Neural cell (in vitro differentiated cells): ENCODE measurements around the gene HLA-DQA1. TPM values are rescaled to one million over a fixed set of nuclear protein-coding genes. Genes with fewer than 3 reads are reported as not detected.

Experiments
- H2AFZ ChIP-seq: fragments of 200-600, 300-800 bp; sonication (generic), shearing (Covaris generic); 2 replicates; pipeline ENCODE4 v1.6.0; 2014; ENCODE audit warnings: low read depth, mild to moderate bottlenecking, antibody characterized with exemption, low read length, moderate library complexity
- H3F3A ChIP-seq: fragments of 200-600 bp; shearing (Covaris generic); 2 replicates; pipeline ENCODE4 v1.6.1; 2016; ENCODE audit warnings: mild to moderate bottlenecking, moderate library complexity, mixed read lengths, antibody characterized with exemption, low read length; ENCODE audit not compliant: insufficient read depth, poor library complexity, severe bottlenecking
- H3K27ac ChIP-seq: fragments of 200-600, 300-800 bp; sonication (generic), shearing (Covaris generic); 2 replicates; pipeline ENCODE4 v1.5.1; 2014; ENCODE audit warnings: mild to moderate bottlenecking, low read length, moderate library complexity
- H3K27me3 ChIP-seq: fragments of 300-800, 200-600 bp; sonication (generic), shearing (Covaris generic); 2 replicates; pipeline ENCODE4 v1.6.0; 2014; ENCODE audit warnings: mild to moderate bottlenecking, low read depth, low read length, moderate library complexity; ENCODE audit not compliant: insufficient read depth
- H3K36me3 ChIP-seq: fragments of 300-800, 200-600 bp; sonication (generic), shearing (Covaris generic); 2 replicates; pipeline ENCODE4 v1.5.1; 2014; ENCODE audit warnings: mild to moderate bottlenecking, antibody characterized with exemption, low read length, moderate library complexity; ENCODE audit not compliant: insufficient read depth
- H3K4me2 ChIP-seq: fragments of 300-800, 200-600 bp; sonication (generic), shearing (Covaris generic); 2 replicates; pipeline ENCODE4 v1.6.0; 2014; ENCODE audit warnings: mild to moderate bottlenecking, low read length
- H3K4me3 ChIP-seq: fragments of 300-800, 200-600 bp; sonication (generic), shearing (Covaris generic); 2 replicates; pipeline ENCODE4 v1.5.1; 2014; ENCODE audit warnings: mild to moderate bottlenecking, low read length, moderate library complexity
- H3K79me2 ChIP-seq: fragments of 200-600 bp; shearing (Covaris generic); replicated peaks from 2 replicates; pipeline ENCODE4 v1.6.0; 2014; ENCODE audit warnings: mild to moderate bottlenecking, low read length, moderate library complexity; ENCODE audit not compliant: insufficient read depth
- H3K9ac ChIP-seq: fragments of 300-800, 200-600 bp; sonication (generic), shearing (Covaris generic); 2 replicates; pipeline ENCODE4 v1.6.1; 2016; ENCODE audit warnings: mild to moderate bottlenecking, low read length, mixed read lengths
- H3K9me2 ChIP-seq: fragments of 200-600 bp; shearing (Covaris generic); 2 replicates; pipeline ENCODE4 v1.6.1; 2016; ENCODE audit warnings: mild to moderate bottlenecking, low read length, mixed read lengths; ENCODE audit not compliant: insufficient read depth
- H3K9me3 ChIP-seq: fragments of 200-600, 300-800 bp; sonication (generic), shearing (Covaris generic); 2 replicates; pipeline ENCODE4 v1.6.1; 2016; ENCODE audit warnings: mild to moderate bottlenecking, mixed run types, low read length, moderate library complexity, mixed read lengths
- H4K20me1 ChIP-seq: fragments of 200-600 bp; shearing (Covaris generic); 2 replicates; pipeline ENCODE4 v1.6.1; 2016; ENCODE audit warnings: mild to moderate bottlenecking, mixed run types; ENCODE audit not compliant: insufficient read depth
- EP300 ChIP-seq: fragments of 450-650 bp; conservative IDR thresholded peaks from 2 replicates; pipeline ENCODE4 v1.6.1; 2014; ENCODE audit warnings: antibody characterized with exemption, mild to moderate bottlenecking, moderate library complexity; ENCODE audit not compliant: poor library complexity, severe bottlenecking
- EZH2 ChIP-seq: fragments of 200-600, 300-800 bp; shearing (Covaris generic), sonication (generic); IDR thresholded peaks from 2 replicates; pipeline ENCODE4 v1.6.1; 2014; ENCODE audit warnings: antibody characterized with exemption, low read length, borderline replicate concordance, mild to moderate bottlenecking; ENCODE audit not compliant: insufficient read depth, poor library complexity, severe bottlenecking
- MXI1 ChIP-seq: fragments of 450-650 bp; conservative IDR thresholded peaks from 2 replicates; pipeline ENCODE4 v1.6.1; 2014; ENCODE audit warnings: antibody characterized with exemption, mild to moderate bottlenecking; ENCODE audit not compliant: poor library complexity, severe bottlenecking
- POLR2AphosphoS5 ChIP-seq: IDR thresholded peaks from 2 replicates; pipeline ENCODE4 v1.6.1; 2012
- RAD21 ChIP-seq: fragments of 450-650 bp; conservative IDR thresholded peaks from 2 replicates; pipeline ENCODE4 v1.6.1; 2014; ENCODE audit warnings: antibody characterized with exemption, mild to moderate bottlenecking, moderate library complexity
- SMC3 ChIP-seq: fragments of 450-650 bp; conservative IDR thresholded peaks from 2 replicates; pipeline ENCODE4 v1.6.1; 2014; ENCODE audit warnings: antibody characterized with exemption, mild to moderate bottlenecking, moderate library complexity; ENCODE audit not compliant: poor library complexity
- TAF1 ChIP-seq: IDR thresholded peaks from 2 replicates; pipeline ENCODE4 v1.6.1; 2012; ENCODE audit warnings: low read depth
- polyA plus RNA-seq: library from polyadenylated mRNA; depleted of rRNA; stranded (reverse); fragments of >200 nt; gene quantifications from 2 replicates; pipeline ENCODE4 v1.2.3, GENCODE V29; 2014
- TF ChIP-seq, protein P1 (sequence below): fragments of 450-650 bp; IDR thresholded peaks from 2 replicates; pipeline ENCODE4 v1.5.1; 2014; ENCODE audit warnings: antibody characterized with exemption, mild to moderate bottlenecking, moderate library complexity; ENCODE audit not compliant: poor library complexity, severe bottlenecking
- TF ChIP-seq, protein P2 (sequence below): IDR thresholded peaks from 2 replicates; pipeline ENCODE4 v1.6.1; 2012; ENCODE audit warnings: borderline replicate concordance

HLA-DQA1 gene
- polyA plus RNA-seq, 1 donor from 2014 or later: not detected

DNA sequence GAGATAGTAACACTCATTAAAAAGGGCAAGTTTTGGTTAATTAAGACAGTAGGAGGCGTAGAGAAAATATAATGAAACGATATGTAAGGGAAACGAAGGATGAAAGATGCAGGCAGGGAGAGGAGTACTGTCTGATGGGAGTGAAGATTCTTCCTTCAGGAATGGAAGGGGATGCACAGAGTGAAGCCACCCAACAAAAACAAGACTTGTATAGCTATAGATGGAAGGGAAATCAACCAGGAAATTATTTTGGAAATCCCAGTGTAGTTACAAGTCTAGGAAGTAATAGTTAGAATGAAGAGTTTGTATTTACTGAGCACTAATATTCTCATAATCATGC lies 27.8 kb upstream of the HLA-DQA1 start:
- H3K27ac ChIP-seq: no peak overlapping the region
- no peak overlapping the region for H3K9ac ChIP-seq
- no peaks in the 10 kb centered on the region for H3K9me2 ChIP-seq
- TF ChIP-seq, protein P1, sequence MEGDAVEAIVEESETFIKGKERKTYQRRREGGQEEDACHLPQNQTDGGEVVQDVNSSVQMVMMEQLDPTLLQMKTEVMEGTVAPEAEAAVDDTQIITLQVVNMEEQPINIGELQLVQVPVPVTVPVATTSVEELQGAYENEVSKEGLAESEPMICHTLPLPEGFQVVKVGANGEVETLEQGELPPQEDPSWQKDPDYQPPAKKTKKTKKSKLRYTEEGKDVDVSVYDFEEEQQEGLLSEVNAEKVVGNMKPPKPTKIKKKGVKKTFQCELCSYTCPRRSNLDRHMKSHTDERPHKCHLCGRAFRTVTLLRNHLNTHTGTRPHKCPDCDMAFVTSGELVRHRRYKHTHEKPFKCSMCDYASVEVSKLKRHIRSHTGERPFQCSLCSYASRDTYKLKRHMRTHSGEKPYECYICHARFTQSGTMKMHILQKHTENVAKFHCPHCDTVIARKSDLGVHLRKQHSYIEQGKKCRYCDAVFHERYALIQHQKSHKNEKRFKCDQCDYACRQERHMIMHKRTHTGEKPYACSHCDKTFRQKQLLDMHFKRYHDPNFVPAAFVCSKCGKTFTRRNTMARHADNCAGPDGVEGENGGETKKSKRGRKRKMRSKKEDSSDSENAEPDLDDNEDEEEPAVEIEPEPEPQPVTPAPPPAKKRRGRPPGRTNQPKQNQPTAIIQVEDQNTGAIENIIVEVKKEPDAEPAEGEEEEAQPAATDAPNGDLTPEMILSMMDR: no peak
- TF ChIP-seq EP300 (no peak), MXI1 (no peak), RAD21 (no peak), POLR2AphosphoS5 (no peak), TAF1 (no peak), SMC3 (no peak), EZH2 (no peak)
- TF ChIP-seq, protein P2, sequence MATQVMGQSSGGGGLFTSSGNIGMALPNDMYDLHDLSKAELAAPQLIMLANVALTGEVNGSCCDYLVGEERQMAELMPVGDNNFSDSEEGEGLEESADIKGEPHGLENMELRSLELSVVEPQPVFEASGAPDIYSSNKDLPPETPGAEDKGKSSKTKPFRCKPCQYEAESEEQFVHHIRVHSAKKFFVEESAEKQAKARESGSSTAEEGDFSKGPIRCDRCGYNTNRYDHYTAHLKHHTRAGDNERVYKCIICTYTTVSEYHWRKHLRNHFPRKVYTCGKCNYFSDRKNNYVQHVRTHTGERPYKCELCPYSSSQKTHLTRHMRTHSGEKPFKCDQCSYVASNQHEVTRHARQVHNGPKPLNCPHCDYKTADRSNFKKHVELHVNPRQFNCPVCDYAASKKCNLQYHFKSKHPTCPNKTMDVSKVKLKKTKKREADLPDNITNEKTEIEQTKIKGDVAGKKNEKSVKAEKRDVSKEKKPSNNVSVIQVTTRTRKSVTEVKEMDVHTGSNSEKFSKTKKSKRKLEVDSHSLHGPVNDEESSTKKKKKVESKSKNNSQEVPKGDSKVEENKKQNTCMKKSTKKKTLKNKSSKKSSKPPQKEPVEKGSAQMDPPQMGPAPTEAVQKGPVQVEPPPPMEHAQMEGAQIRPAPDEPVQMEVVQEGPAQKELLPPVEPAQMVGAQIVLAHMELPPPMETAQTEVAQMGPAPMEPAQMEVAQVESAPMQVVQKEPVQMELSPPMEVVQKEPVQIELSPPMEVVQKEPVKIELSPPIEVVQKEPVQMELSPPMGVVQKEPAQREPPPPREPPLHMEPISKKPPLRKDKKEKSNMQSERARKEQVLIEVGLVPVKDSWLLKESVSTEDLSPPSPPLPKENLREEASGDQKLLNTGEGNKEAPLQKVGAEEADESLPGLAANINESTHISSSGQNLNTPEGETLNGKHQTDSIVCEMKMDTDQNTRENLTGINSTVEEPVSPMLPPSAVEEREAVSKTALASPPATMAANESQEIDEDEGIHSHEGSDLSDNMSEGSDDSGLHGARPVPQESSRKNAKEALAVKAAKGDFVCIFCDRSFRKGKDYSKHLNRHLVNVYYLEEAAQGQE: no peak
- no peak overlapping the region for H3K4me3 ChIP-seq
- H3K4me2 ChIP-seq: no peak overlapping the region
- no peaks in the 10 kb centered on the region for H3F3A ChIP-seq
- H4K20me1 ChIP-seq: no peaks in the 10 kb centered on the region
- H2AFZ ChIP-seq: no peak overlapping the region
- H3K9me3 ChIP-seq: no peaks in the 10 kb centered on the region
- no peaks in the 10 kb centered on the region for H3K27me3 ChIP-seq
- H3K79me2 ChIP-seq: no peaks in the 10 kb centered on the region
- no peaks in the 10 kb centered on the region for H3K36me3 ChIP-seq

DNA sequence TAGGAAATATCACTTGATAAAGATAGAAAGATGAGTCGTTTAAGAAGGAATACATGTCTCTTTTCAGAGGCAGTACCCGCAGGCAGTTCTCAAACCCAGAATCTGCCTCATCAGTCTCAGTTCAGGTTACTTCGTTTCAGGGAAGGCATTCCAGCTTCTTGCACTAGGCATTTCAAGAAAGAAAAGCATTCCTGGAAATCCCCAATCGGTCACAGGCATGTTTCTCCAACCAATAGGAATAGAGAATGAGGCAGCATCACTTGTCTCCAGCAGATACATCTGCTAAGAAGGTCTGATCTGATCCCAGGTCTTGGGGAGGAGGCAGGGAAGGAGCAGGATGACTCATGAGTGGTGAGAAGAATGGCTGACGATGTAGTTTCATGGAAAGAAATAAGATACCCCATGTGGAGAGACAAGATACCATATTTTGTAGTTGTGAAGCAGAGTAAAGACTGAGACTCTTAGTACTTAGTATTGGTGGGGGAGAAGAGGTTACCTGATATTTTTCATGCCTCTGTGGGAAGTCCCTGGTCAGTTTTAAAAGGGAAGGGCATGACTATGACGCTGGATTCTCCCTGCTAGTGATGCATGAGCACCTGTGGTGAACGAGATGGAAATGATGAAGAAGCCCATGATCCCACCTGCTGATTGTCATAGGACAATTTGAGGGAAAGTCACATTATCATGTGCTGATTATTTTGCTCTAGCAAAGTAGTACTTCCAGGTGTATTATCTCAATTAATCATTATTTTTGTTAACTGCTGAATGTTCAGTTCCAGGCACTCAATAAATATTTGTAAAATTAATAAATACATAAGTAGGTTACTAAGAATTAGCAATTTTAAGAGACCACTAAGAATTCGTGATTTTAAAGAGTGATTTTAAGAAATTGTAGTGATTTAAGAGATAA lies 27.2 kb upstream of the HLA-DQA1 start:
- H3K9me3 ChIP-seq: no peaks in the 10 kb centered on the region
- H3K27ac ChIP-seq: no peak overlapping the region
- no peak overlapping the region for H3K4me3 ChIP-seq
- H3F3A ChIP-seq: no peaks in the 10 kb centered on the region
- H3K27me3 ChIP-seq: no peaks in the 10 kb centered on the region
- H3K9ac ChIP-seq: no peak overlapping the region
- no peak overlapping the region for H3K4me2 ChIP-seq
- no peak overlapping the region for H2AFZ ChIP-seq
- H3K79me2 ChIP-seq: no peaks in the 10 kb centered on the region
- no peaks in the 10 kb centered on the region for H3K36me3 ChIP-seq
- no peaks in the 10 kb centered on the region for H4K20me1 ChIP-seq
- no peaks in the 10 kb centered on the region for H3K9me2 ChIP-seq
- TF ChIP-seq, protein P1: no peak
- TF ChIP-seq POLR2AphosphoS5 (no peak), RAD21 (no peak), SMC3 (no peak), MXI1 (no peak), EP300 (no peak), EZH2 (no peak), TAF1 (no peak)
- TF ChIP-seq, protein P2: no peak
